ENCODE measurements around the gene XCL2. TPM values are rescaled to one million over a fixed set of nuclear protein-coding genes. Genes with fewer than 3 reads are reported as not detected.

XCL2 gene
- total RNA-seq, 6 donors from 2014 or later, result 1.3 to 9.0 (median 1.7) TPM; not detected in 2

DNA sequence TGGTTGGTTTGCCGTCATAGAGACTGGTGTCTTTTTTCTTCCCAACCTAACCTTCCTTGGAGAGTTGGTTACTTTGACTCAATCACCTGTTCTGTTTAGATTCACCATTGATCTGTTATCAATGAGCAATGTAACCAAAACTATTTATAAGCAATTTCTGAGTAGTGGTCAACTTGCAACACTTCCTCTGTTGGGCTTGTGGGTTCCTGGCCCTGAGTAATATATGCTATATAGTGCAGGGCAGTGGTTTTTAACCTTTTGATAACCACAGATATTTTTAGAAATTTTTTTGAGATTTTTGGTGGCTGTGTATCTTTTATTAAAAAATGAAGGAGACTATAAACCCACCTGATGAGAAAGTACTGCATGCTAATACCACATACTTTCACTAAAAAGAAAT, 23.2 kb upstream of the XCL2 start:
- H3K27me3 ChIP-seq, result no peaks in the 10 kb centered on the region
- WGBS, 2 donors, result 55 to 83% methylated on average over 1 of the region's 1 CpG
- TF ChIP-seq EP300 (IDR thresholded peaks at IDR 0.05) (no peak), POLR2A (IDR thresholded peaks at IDR 0.05) (no peak), POLR2AphosphoS5 (IDR thresholded peaks at IDR 0.05) (no peak)
- TF ChIP-seq, protein P1, sequence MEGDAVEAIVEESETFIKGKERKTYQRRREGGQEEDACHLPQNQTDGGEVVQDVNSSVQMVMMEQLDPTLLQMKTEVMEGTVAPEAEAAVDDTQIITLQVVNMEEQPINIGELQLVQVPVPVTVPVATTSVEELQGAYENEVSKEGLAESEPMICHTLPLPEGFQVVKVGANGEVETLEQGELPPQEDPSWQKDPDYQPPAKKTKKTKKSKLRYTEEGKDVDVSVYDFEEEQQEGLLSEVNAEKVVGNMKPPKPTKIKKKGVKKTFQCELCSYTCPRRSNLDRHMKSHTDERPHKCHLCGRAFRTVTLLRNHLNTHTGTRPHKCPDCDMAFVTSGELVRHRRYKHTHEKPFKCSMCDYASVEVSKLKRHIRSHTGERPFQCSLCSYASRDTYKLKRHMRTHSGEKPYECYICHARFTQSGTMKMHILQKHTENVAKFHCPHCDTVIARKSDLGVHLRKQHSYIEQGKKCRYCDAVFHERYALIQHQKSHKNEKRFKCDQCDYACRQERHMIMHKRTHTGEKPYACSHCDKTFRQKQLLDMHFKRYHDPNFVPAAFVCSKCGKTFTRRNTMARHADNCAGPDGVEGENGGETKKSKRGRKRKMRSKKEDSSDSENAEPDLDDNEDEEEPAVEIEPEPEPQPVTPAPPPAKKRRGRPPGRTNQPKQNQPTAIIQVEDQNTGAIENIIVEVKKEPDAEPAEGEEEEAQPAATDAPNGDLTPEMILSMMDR (IDR thresholded peaks at IDR 0.05), result no peak
- H3K36me3 ChIP-seq, result no peaks in the 10 kb centered on the region
- DNase-seq (no peak), ATAC-seq (ENCODE audit: low FRiP score in 2 of 2) (no peak)
- no peaks in the 10 kb centered on the region for H3K9me3 ChIP-seq
- no peak overlapping the region for H3K27ac ChIP-seq
- H3K4me3 ChIP-seq, result no peak overlapping the region
- H3K4me1 ChIP-seq, result no peaks in the 10 kb centered on the region

DNA sequence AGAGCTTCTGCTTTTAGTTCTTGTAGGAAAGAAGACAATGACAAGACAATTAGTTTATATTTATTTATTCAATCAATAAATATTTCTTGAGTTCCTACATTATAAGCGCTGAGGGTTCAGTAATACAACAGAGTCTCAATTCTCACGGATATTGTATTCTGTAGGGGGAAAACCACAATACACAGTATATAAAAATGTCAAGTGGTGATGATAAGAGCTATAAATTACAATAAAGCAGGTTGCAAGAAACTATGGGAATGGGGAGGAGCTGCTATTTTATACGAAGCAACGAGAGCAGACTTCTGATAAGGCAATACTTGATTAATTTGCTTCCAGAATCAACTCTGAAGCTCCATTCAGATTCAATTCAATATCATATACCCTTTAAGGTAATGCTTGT, 22.0 kb upstream of the XCL2 start:
- no peak for TF ChIP-seq POLR2AphosphoS5 (IDR thresholded peaks at IDR 0.05)
- TF ChIP-seq, protein P1 (IDR thresholded peaks at IDR 0.05), result no peak
- TF ChIP-seq POLR2A (IDR thresholded peaks at IDR 0.05), result no peak
- TF ChIP-seq EP300 (IDR thresholded peaks at IDR 0.05), result no peak
- H3K36me3 ChIP-seq, result no peaks in the 10 kb centered on the region
- DNase-seq, result no peak
- H3K27me3 ChIP-seq, result no peaks in the 10 kb centered on the region
- H3K9me3 ChIP-seq, result no peaks in the 10 kb centered on the region
- WGBS, 2 donors, result 46 to 48% methylated on average over 4 of the region's 4 CpGs
- no peak overlapping the region for H3K4me3 ChIP-seq
- no peak overlapping the region for H3K27ac ChIP-seq
- no peaks in the 10 kb centered on the region for H3K4me1 ChIP-seq
- no peak for ATAC-seq (ENCODE audit: low FRiP score in 2 of 2)

DNA sequence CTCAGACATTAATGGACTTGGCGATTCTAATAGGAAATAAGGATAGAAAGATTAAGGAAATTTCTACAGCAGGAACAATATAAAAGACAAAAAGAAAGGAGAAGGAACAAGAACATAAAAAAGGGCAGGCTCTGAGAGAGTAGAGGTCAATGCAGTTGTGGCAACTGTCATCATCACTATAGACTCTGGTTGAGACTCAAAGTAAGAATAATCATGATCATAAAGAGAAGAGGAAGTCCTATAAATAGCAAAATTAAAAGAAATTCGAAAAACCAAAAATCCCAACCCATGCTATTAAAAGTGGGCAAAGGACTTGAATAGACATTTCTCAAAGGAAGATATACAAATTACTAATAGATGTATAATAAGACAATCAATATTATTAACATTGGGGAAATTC, 18.2 kb upstream of the XCL2 start:
- Histone ChIP-seq H3K36me3 (no peaks in the 10 kb centered on the region), H3K4me1 (no peaks in the 10 kb centered on the region), H3K27me3 (no peaks in the 10 kb centered on the region), H3K9me3 (no peaks in the 10 kb centered on the region), H3K27ac (no peak overlapping the region), H3K4me3 (no peak overlapping the region)
- DNase-seq (no peak), ATAC-seq (ENCODE audit: low FRiP score in 2 of 2) (no peak)
- WGBS, 2 donors, result 75 to 79% methylated on average over 2 of the region's 2 CpGs
- TF ChIP-seq POLR2A (IDR thresholded peaks at IDR 0.05), result no peak
- TF ChIP-seq, protein P1 (IDR thresholded peaks at IDR 0.05), result no peak

DNA sequence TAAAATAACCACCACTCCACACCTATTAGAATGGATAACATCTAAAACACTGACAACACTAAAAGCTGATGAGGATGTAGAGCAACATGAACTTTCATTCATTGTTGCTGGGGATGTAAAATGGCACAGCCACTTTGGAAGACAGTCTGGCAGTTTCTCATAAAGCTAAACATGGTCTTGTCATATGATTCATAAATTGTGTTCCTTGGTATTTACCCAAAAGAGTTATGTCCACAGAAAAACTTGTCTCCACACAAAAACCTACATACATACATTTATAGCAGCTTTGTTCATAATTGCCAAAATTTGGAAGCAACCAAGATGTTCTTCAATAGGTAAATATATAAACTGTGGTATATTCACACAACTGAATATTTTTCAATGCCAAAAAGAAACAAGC, 16.6 kb upstream of the XCL2 start:
- Histone ChIP-seq H3K4me1 (no peaks in the 10 kb centered on the region), H3K36me3 (no peaks in the 10 kb centered on the region), H3K4me3 (no peak overlapping the region), H3K27ac (no peak overlapping the region), H3K27me3 (no peaks in the 10 kb centered on the region), H3K9me3 (no peaks in the 10 kb centered on the region)
- no peak for DNase-seq
- ATAC-seq (ENCODE audit: low FRiP score in 2 of 2), result no peak
- TF ChIP-seq POLR2A (IDR thresholded peaks at IDR 0.05) (no peak), EP300 (IDR thresholded peaks at IDR 0.05) (no peak), POLR2AphosphoS5 (IDR thresholded peaks at IDR 0.05) (no peak)
- TF ChIP-seq, protein P1 (IDR thresholded peaks at IDR 0.05), result no peak

DNA sequence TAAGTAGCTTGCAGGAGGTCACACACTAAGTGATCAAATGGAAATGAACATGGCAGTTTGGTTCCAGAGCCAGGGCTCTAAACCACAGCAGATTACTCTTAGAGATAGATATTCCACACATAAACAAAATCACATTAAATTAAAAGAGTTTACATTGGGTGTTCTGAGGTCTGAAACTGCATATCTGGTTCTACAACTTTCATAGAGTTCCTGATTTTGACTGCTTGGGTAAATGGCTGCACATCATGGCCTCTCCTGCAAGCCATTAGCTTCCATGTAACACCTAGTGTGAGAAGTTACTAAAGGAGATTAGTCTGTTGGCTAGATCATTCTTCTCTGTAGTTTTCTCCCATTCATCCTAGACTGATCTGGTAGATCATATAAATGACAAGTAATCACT, 12.8 kb upstream of the XCL2 start:
- no peak for TF ChIP-seq POLR2A (IDR thresholded peaks at IDR 0.05)
- no peak for TF ChIP-seq EP300 (IDR thresholded peaks at IDR 0.05)
- no peak for TF ChIP-seq POLR2AphosphoS5 (IDR thresholded peaks at IDR 0.05)
- TF ChIP-seq, protein P1 (IDR thresholded peaks at IDR 0.05), result no peak
- H3K4me1 ChIP-seq, result no peaks in the 10 kb centered on the region

More for the DNA sequence above, 12.8 kb upstream of the XCL2 start:
- no peak overlapping the region for H3K27ac ChIP-seq
- no peaks in the 10 kb centered on the region for H3K27me3 ChIP-seq
- DNase-seq (no peak), ATAC-seq (ENCODE audit: low FRiP score in 2 of 2) (no peak)
- no peaks in the 10 kb centered on the region for H3K36me3 ChIP-seq
- H3K9me3 ChIP-seq, result no peaks in the 10 kb centered on the region
- H3K4me3 ChIP-seq, result no peak overlapping the region
